Uterine smooth muscle cell (primary cell): Measurements from ENCODE around the gene TSHB. TPM values are rescaled to one million over a fixed set of nuclear protein-coding genes. Genes with fewer than 3 reads are reported as not detected.

Experiments
- total RNA-seq: library from RNA; depleted of rRNA; stranded (reverse); fragments of >200 nt; gene quantifications from 2 replicates; pipeline ENCODE4 v1.2.3, GENCODE V29; 2014

TSHB gene
- not detected in 2 replicates for total RNA-seq

GRCh38 chr1:115029526-115029925 lies at the start of gene TSHB:
TSS of gene TSHB (plus strand) at chr1:115029826. CDS start at chr1:115033363, 3,537 bp downstream.

Other genes with a start within 250 kb of the TSHB start
- gene SIKE1, start 249.1 kb upstream of the TSHB start, total RNA-seq = 49.2 and 64.1 TPM in 2 replicates
- gene SYCP1, start 175.0 kb upstream of the TSHB start, total RNA-seq = not detected in 2 replicates
- gene TSPAN2, start 59.7 kb downstream of the TSHB start, total RNA-seq = 0.55 and 1.7 TPM in 2 replicates